ENCODE measurements around the gene PEPD. TPM values are rescaled to one million over a fixed set of nuclear protein-coding genes. Genes with fewer than 3 reads are reported as not detected.

PEPD gene
- total RNA-seq, 1 donor from 2014 or later = 112 TPM

DNA sequence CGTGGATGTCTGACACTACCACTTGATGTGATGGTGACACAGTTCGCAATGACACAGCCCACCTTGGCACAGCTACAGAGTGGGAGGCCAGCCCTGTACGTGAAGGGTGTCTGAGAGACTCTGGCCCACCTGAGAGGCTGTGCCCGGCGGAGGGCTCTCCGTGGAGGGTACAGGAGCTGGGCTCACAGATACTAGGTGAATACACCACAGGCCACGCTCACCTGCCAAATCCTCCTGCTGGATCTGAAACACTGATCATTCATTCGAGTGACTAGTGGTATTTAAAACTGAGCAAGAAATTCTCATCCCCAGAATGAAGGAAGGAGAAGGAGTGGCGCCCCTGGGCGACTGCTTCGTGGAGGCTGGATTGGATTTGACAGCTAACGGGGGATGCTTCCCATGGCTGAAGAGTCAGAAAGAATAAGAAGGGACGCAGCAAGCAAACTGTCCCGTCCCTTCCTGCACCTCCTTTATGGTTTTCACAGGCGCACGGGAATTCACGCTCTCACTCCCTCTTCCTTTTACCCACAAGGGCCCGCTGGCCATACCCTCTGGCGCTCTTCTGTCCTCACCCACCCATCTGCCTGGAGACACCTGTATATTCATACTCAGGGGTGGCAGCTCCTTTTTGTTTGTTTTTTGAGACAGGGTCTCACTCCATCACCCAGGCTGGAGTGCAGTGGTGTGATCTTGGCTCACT is 123.1 kb downstream of the PEPD start:
- H3K27ac ChIP-seq = no peak overlapping the region
- intact Hi-C loops (cut with DNase I) = no loop called here
- no peak for DNase-seq (ENCODE audit: low spot score in 2 of 2)
- no peaks in the 10 kb centered on the region for H3K9me3 ChIP-seq
- no peak overlapping the region for H3K4me3 ChIP-seq
- H3K4me1 ChIP-seq = peaks cover 0 to 20% of the 10 kb centered on the region in 2 donors
- H3K27me3 ChIP-seq = no peaks in the 10 kb centered on the region
- TF ChIP-seq, protein P1, sequence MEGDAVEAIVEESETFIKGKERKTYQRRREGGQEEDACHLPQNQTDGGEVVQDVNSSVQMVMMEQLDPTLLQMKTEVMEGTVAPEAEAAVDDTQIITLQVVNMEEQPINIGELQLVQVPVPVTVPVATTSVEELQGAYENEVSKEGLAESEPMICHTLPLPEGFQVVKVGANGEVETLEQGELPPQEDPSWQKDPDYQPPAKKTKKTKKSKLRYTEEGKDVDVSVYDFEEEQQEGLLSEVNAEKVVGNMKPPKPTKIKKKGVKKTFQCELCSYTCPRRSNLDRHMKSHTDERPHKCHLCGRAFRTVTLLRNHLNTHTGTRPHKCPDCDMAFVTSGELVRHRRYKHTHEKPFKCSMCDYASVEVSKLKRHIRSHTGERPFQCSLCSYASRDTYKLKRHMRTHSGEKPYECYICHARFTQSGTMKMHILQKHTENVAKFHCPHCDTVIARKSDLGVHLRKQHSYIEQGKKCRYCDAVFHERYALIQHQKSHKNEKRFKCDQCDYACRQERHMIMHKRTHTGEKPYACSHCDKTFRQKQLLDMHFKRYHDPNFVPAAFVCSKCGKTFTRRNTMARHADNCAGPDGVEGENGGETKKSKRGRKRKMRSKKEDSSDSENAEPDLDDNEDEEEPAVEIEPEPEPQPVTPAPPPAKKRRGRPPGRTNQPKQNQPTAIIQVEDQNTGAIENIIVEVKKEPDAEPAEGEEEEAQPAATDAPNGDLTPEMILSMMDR (IDR thresholded peaks at IDR 0.05) = no peak
- no peaks in the 10 kb centered on the region for H3K36me3 ChIP-seq

DNA sequence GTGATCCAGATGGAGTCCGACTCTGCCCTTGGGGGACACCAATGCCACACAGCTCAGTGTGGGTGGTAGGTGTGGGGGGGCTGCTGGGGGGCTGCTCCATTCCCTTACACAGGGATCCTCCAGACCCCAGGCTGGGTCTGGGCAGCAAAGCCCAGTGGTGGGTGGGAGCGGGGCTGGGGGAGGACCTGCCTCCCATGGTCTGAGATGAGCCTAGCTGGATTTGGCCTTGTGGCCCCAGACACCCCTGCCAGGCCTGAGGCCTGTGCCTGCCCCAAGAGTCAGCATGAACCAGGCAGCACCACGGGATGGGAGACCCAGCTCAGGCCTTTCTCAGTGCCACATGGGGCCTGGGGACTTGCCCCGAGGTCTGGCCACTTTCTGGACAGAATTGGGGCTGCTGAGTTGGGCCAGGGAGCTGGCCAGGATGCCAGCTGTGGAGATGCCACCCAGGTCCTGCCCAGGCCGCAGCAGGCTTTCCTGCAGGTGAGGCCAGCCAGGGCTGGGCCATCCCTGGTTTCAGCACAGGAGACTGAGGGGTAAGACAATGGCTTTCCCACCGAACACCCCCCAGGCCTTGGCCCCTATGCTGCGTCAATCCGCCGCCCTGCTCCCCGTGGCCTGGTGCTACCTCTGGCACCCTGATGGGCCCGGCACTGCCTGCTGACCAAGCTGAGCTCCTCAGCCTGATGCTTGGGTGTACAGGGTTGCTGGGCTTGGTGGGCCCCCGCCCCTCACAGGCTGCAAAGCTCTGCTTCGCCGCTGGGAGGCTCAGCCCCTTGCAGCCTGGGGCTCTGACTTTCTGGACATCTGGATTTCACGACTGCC is 123.8 kb downstream of the PEPD start:
- Histone ChIP-seq H3K4me3 (no peak overlapping the region), H3K9me3 (no peaks in the 10 kb centered on the region), H3K4me1 (peaks cover 0 to 20% of the 10 kb centered on the region in 2 donors), H3K36me3 (no peaks in the 10 kb centered on the region), H3K27ac (no peak overlapping the region), H3K27me3 (no peaks in the 10 kb centered on the region)
- TF ChIP-seq, protein P1 (IDR thresholded peaks at IDR 0.05) = no peak
- no peak for DNase-seq (ENCODE audit: low spot score in 2 of 2)
- intact Hi-C loops (cut with DNase I) = no loop called here

DNA sequence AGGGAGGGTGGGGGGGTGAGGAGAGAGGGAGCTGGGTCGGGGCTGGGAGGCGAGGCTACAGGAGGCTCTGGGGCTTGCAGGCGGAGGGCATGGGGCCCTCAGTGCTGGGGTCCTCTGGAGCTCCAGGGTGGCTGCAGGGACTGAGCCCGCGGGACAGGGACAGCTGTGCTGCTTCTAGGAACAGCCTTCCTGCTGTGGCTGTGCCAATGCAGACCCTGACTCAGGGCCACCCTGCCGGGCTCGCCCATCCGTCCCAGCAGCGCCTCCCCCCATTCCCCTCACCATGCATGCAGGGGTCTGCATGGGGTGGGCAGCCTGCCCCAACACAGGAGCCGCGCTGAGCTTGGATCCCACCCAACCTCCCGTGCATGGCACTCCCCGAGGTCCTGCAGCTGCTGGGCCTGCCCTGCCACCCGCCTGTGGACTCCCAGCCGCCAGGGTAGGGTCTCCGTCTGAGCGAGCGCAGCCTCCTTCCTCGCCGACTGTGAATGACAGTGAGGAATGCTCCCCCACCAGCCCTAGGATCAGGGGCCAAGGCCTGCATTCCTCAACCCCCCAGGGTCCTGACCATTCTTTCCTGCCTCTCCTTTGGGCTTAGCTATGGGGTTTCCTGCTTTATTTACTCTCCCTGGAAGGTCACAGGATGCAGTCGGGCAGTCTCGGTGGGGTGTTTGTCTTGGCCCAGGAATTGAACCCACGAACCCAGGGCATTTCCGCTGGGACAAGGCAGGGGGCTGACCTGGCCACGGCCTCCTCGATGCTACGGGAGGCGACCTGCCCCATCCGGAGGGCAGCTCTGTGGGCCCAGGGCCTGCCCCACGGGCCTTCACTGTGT is 124.7 kb downstream of the PEPD start:
- no peaks in the 10 kb centered on the region for H3K27me3 ChIP-seq
- H3K27ac ChIP-seq = no peak overlapping the region
- H3K36me3 ChIP-seq = no peaks in the 10 kb centered on the region
- intact Hi-C loops (cut with DNase I) = no loop called here
- TF ChIP-seq, protein P1 (IDR thresholded peaks at IDR 0.05) = no peak
- H3K4me1 ChIP-seq = peaks cover 0 to 20% of the 10 kb centered on the region in 2 donors
- no peak for DNase-seq (ENCODE audit: low spot score in 2 of 2)
- H3K9me3 ChIP-seq = no peaks in the 10 kb centered on the region
- no peak overlapping the region for H3K4me3 ChIP-seq

DNA sequence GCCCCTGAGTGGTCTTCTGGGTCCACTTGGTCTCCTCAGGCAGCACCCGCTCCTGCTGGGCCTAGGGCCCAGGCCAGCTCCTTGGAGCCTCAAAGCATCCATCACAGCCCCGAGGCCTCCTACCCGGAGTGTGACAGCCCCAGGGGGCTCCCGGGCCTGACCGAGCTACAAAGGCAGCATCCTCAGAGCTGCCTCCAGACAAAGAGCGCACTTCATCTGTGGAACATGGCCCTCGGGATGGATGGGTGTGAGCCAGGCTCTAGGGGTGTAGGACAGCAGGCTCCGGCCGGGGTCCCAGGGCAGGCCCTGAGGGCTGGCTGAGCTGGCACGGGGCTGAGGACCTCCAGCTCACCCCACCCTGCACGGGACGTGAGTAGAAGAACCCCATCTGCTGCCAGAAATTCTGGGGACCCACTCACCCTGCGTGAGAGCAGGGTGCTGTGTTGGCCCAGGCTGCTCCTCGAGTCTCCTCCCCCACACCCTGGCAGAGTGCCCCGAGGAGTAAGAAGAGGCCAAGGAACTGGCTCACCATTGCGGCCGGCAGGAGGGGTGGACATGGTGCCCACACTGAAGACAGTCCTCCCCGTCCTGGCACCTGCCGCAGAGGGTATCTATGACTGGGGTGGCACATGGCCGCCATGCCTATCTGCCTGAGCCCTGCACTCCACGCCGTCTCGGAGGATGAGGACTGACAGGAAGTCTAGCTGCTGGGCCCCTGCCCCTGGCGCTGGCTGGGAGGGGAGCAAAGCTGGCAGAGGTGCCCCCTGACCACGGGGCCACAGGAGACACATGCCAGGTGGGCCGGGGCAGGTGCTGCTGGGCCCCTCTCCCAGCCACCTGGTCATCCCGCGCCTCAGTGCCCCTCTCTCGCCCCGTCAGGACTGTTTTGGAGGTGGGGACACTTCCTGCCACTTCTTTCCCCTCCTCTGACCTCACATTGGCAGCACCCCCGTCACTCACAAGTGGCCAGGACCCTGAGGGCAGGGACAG is 125.7 kb downstream of the PEPD start:
- Histone ChIP-seq H3K4me3 (no peak overlapping the region), H3K27ac (no peak overlapping the region), H3K9me3 (no peaks in the 10 kb centered on the region), H3K4me1 (peaks cover 0 to 20% of the 10 kb centered on the region in 2 donors), H3K27me3 (no peaks in the 10 kb centered on the region), H3K36me3 (no peaks in the 10 kb centered on the region)
- intact Hi-C loops (cut with DNase I) = no loop called here
- DNase-seq (ENCODE audit: low spot score in 2 of 2) = no peak
- TF ChIP-seq, protein P1 (IDR thresholded peaks at IDR 0.05) = no peak
